Activated gamma-delta T cell (primary cell): ENCODE results near the gene TENT5C.

ENCODE experiments used
- DNase-seq: peaks from one replicate; lab custom pipeline; 2025; lab: John Stamatoyannopoulos, UW

TENT5C gene

GRCh38 chr1:117636637-117637425, 31.0 kb downstream of the TENT5C start:
- no peak for DNase-seq

- DNase-seq: no peak
Measured at GRCh38 chr1:117638141-117638540, 32.3 kb downstream of the TENT5C start.

GRCh38 chr1:117638759-117639158, 32.9 kb downstream of the TENT5C start:
- no peak for DNase-seq

- DNase-seq: no peak
Measured at GRCh38 chr1:117639741-117640140, 33.9 kb downstream of the TENT5C start.

GRCh38 chr1:117641536-117641935, 35.7 kb downstream of the TENT5C start:
- DNase-seq: no peak

GRCh38 chr1:117642963-117643362, 37.1 kb downstream of the TENT5C start:
- no peak for DNase-seq

- DNase-seq: no peak
Measured at GRCh38 chr1:117643601-117644000, 37.8 kb downstream of the TENT5C start.

- no peak for DNase-seq
Measured at GRCh38 chr1:117644696-117645311, 39.0 kb downstream of the TENT5C start.

GRCh38 chr1:117645343-117645742, 39.5 kb downstream of the TENT5C start:
- DNase-seq: no peak

GRCh38 chr1:117646007-117646811, 40.4 kb downstream of the TENT5C start:
- no peak for DNase-seq

GRCh38 chr1:117646956-117647355, 41.1 kb downstream of the TENT5C start:
- DNase-seq: no peak

- no peak for DNase-seq
Measured at GRCh38 chr1:117648015-117648414, 42.2 kb downstream of the TENT5C start.

GRCh38 chr1:117650840-117651568, 45.2 kb downstream of the TENT5C start:
- no peak for DNase-seq

- no peak for DNase-seq
Measured at GRCh38 chr1:117651616-117652015, 45.8 kb downstream of the TENT5C start.

- DNase-seq: no peak
Measured at GRCh38 chr1:117652421-117652820, 46.6 kb downstream of the TENT5C start.

- DNase-seq: no peak
Measured at GRCh38 chr1:117653195-117653594, 47.3 kb downstream of the TENT5C start.

- DNase-seq: no peak
Measured at GRCh38 chr1:117653732-117654492, 48.1 kb downstream of the TENT5C start.

- DNase-seq: no peak
Measured at GRCh38 chr1:117654493-117655219, 48.8 kb downstream of the TENT5C start.

GRCh38 chr1:117655220-117655577, 49.4 kb downstream of the TENT5C start:
- DNase-seq: no peak

- DNase-seq: no peak
Measured at GRCh38 chr1:117656202-117656641, 50.4 kb downstream of the TENT5C start.

GRCh38 chr1:117657031-117657430, 51.2 kb downstream of the TENT5C start:
- DNase-seq: no peak
